Measurements from ENCODE around the gene FBXL20. TPM values are rescaled to one million over a fixed set of nuclear protein-coding genes. Genes with fewer than 3 reads are reported as not detected.
"Not testable (repeated sequence)": the region's sequence is repeated elsewhere in the genome, so short reads cannot be mapped to it uniquely, and the experiment has no call there.

FBXL20 gene
- total and polyA plus RNA-seq, 4 donors, result 3.2 to 31.7 (median 11.5) TPM

DNA sequence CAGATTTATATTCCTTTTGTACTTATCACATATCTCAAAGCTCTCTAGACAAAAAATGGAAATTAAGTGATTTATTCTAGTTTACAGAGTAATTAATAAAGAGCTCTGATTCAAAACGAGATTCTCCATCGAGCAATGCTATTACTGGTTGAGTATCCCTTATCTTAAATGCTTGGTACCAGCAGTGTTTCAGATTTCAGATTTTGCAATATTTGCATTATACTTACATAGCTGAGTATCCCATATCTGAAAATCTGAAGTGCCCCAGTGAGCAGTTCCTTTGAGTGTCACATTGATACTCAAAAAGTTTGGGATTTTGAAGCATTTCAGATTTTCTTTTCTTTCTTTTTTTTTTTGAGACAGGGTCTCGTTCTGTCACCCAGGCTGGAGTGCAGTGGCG, 118.3 kb downstream of the FBXL20 start:
- H3K9me3 ChIP-seq (ENCODE audit: control insufficient read depth in 4 of 4, insufficient read depth in 3 of 4, low read length in 3 of 4), result no peaks in the 10 kb centered on the region
- peaks cover 0 to 3% (median 0%) of the 10 kb centered on the region in 5 donors for H3K4me1 ChIP-seq (ENCODE audit: control insufficient read depth in 5 of 5, insufficient read depth in 5 of 5, low read length in 5 of 5)
- H3K9ac ChIP-seq (ENCODE audit: insufficient read depth in 1 of 2, low read length in 2 of 2), result no peak overlapping the region
- TF ChIP-seq, protein P1, sequence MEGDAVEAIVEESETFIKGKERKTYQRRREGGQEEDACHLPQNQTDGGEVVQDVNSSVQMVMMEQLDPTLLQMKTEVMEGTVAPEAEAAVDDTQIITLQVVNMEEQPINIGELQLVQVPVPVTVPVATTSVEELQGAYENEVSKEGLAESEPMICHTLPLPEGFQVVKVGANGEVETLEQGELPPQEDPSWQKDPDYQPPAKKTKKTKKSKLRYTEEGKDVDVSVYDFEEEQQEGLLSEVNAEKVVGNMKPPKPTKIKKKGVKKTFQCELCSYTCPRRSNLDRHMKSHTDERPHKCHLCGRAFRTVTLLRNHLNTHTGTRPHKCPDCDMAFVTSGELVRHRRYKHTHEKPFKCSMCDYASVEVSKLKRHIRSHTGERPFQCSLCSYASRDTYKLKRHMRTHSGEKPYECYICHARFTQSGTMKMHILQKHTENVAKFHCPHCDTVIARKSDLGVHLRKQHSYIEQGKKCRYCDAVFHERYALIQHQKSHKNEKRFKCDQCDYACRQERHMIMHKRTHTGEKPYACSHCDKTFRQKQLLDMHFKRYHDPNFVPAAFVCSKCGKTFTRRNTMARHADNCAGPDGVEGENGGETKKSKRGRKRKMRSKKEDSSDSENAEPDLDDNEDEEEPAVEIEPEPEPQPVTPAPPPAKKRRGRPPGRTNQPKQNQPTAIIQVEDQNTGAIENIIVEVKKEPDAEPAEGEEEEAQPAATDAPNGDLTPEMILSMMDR (IDR thresholded peaks at IDR 0.05; ENCODE audit: control extremely low read depth, extremely low read depth), result no peak
- DNase-seq (peak in 2 of 3 donors; percentile 15 to 48), ATAC-seq (ENCODE audit: insufficient read depth, low FRiP score) (no peak)
- H3K27ac ChIP-seq (ENCODE audit: low read depth in 1 of 2, low read length in 1 of 2), result no peak overlapping the region
- H3K36me3 ChIP-seq (ENCODE audit: control insufficient read depth in 4 of 4, insufficient read depth in 4 of 4, low read length in 4 of 4), result peaks cover 2 to 18% (median 4%) of the 10 kb centered on the region in 4 donors
- WGBS, 2 donors, result 62 to 86% methylated on average over 4 of the region's 4 CpGs
- no peaks in the 10 kb centered on the region for H3K27me3 ChIP-seq (ENCODE audit: control insufficient read depth in 3 of 3, insufficient read depth in 3 of 3, low read length in 2 of 3)
- H3K4me3 ChIP-seq, result no peak overlapping the region

DNA sequence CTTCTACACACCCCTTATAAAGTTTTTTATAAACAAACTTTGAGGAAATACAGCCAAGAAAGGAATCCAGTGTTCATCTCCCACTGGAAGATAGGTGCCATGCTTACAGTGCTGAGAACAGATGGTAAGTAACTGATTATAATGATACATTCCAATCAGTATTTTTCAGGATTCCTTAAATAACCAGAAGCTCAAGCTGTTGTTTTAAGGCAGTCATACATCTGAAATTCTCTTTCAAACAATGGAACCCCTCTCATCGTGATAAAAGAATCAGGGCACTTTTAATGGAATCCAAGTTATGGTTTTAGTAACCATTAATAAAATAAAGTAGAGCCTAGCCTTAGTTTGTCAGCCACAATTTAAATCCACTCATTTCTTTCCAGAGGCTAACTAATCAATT, 119.6 kb downstream of the FBXL20 start:
- Histone ChIP-seq H3K9me3 (ENCODE audit: control insufficient read depth in 4 of 4, insufficient read depth in 3 of 4, low read length in 3 of 4) (no peaks in the 10 kb centered on the region), H3K4me1 (ENCODE audit: control insufficient read depth in 5 of 5, insufficient read depth in 5 of 5, low read length in 5 of 5) (peaks cover 0 to 3% (median 0%) of the 10 kb centered on the region in 5 donors), H3K27me3 (ENCODE audit: control insufficient read depth in 3 of 3, insufficient read depth in 3 of 3, low read length in 2 of 3) (no peaks in the 10 kb centered on the region), H3K4me3 (no peak overlapping the region), H3K36me3 (ENCODE audit: control insufficient read depth in 4 of 4, insufficient read depth in 4 of 4, low read length in 4 of 4) (peaks cover 2 to 26% (median 4%) of the 10 kb centered on the region in 4 donors), H3K9ac (ENCODE audit: insufficient read depth in 1 of 2, low read length in 2 of 2) (no peak overlapping the region), H3K27ac (ENCODE audit: low read depth in 1 of 2, low read length in 1 of 2) (no peak overlapping the region)
- ATAC-seq (ENCODE audit: insufficient read depth, low FRiP score) (no peak), DNase-seq (no peak)
- TF ChIP-seq, protein P1 (IDR thresholded peaks at IDR 0.05; ENCODE audit: control extremely low read depth, extremely low read depth), result no peak
- 46 to 77% methylated on average over 1 of the region's 1 CpG for WGBS, 2 donors

DNA sequence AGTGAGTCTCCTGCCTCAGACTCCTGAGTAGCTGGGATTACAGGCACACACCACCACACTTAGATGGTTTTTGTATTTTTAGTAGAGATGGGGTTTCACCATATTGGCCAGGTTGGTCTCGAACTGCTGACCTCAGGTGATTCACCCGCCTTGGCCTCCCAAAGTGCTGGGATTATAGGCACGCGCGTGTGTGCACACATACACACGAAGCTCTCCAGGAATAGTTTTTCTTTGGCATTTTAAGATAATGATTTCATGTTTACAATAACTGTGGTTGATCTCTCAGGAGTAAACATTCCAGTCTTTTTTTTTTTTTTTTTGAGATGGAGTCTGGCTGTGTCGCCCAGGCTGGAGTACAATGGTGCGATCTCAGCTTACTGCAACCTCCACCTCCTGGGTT, 123.2 kb downstream of the FBXL20 start:
- not testable (repeated sequence) for H3K9ac ChIP-seq (ENCODE audit: insufficient read depth in 1 of 2, low read length in 2 of 2); H3K27me3 ChIP-seq (ENCODE audit: control insufficient read depth in 3 of 3, insufficient read depth in 3 of 3, low read length in 2 of 3); DNase-seq; H3K9me3 ChIP-seq (ENCODE audit: control insufficient read depth in 4 of 4, insufficient read depth in 3 of 4, low read length in 3 of 4); H3K4me3 ChIP-seq; H3K27ac ChIP-seq (ENCODE audit: low read depth in 1 of 2, low read length in 1 of 2); ATAC-seq (ENCODE audit: insufficient read depth, low FRiP score); H3K4me1 ChIP-seq (ENCODE audit: control insufficient read depth in 5 of 5, insufficient read depth in 5 of 5, low read length in 5 of 5)
- 94 to 98% methylated on average over 8 of the region's 8 CpGs for whole genome bisulfite sequencing, 2 donors
- peaks cover 6 to 33% (median 11%) of the 10 kb centered on the region in 4 donors for H3K36me3 ChIP-seq (ENCODE audit: control insufficient read depth in 4 of 4, insufficient read depth in 4 of 4, low read length in 4 of 4)

DNA sequence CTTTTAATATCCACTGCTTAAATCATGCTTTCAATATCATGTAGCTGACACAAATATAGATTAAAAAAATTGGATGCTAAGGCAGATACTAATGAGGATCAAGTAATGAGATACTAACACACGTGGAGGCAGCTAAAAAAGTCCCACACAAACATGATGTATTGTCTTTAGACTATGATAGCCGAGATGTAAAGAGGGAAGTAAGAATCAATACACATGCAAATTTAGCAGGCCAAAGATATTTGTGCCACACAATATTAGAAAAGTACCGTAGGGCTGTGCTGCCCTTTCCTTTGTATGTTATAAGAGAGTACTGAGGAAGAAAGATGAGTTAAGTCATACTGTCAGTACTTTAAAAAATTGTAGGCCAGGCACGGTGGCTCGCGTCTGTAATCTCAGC, 124.3 kb downstream of the FBXL20 start:
- Histone ChIP-seq H3K36me3 (ENCODE audit: control insufficient read depth in 4 of 4, insufficient read depth in 4 of 4, low read length in 4 of 4) (peaks cover 3 to 33% (median 12%) of the 10 kb centered on the region in 4 donors), H3K4me3 (no peak overlapping the region), H3K9me3 (ENCODE audit: control insufficient read depth in 4 of 4, insufficient read depth in 3 of 4, low read length in 3 of 4) (no peaks in the 10 kb centered on the region), H3K9ac (ENCODE audit: insufficient read depth in 1 of 2, low read length in 2 of 2) (no peak overlapping the region), H3K27ac (ENCODE audit: low read depth in 1 of 2, low read length in 1 of 2) (peak overlapping the region in 1 of 2 donors; percentile 6), H3K27me3 (ENCODE audit: control insufficient read depth in 3 of 3, insufficient read depth in 3 of 3, low read length in 2 of 3) (no peaks in the 10 kb centered on the region), H3K4me1 (ENCODE audit: control insufficient read depth in 5 of 5, insufficient read depth in 5 of 5, low read length in 5 of 5) (peaks cover 0 to 2% (median 0%) of the 10 kb centered on the region in 5 donors)
- no peak for DNase-seq
- WGBS, 2 donors, result 85 to 89% methylated on average over 6 of the region's 6 CpGs
- ATAC-seq (ENCODE audit: insufficient read depth, low FRiP score), result no peak
- TF ChIP-seq, protein P1 (IDR thresholded peaks at IDR 0.05; ENCODE audit: control extremely low read depth, extremely low read depth), result no peak
